ENCODE data around the gene THOC7. TPM values are rescaled to one million over a fixed set of nuclear protein-coding genes. Genes with fewer than 3 reads are reported as not detected.

Gene THOC7
- polyA plus RNA-seq, 1 donor from 2014 or later: 78.3 TPM

DNA sequence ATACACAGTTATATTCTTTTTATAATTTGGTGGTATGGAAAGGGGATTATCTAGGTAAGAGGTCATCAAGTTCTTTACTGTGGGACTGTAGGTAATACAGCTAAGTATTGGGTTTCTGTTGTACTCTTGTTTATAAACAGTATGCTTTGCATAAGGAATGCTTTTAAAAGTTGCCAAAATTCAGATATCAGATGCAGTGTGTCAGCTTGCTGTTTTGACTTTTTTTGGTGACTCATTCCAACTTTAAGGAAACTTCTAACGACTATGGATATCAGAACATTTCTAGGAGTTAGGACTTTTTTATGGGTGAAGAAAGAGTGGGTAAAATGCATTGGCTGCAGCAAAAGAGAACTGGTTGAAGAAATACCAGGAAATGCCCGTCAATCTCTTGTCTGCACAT lies 45.8 kb upstream of the THOC7 start:
- TF ChIP-seq TAF1 (IDR thresholded peaks at IDR 0.05; ENCODE audit: low read depth) (no peak), SMC3 (conservative IDR thresholded peaks at IDR 0.05; ENCODE audit: poor library complexity) (no peak), EZH2 (IDR thresholded peaks at IDR 0.05; ENCODE audit: borderline replicate concordance, insufficient read depth, low read length, poor library complexity, severe bottlenecking) (no peak), MXI1 (conservative IDR thresholded peaks at IDR 0.05; ENCODE audit: poor library complexity, severe bottlenecking) (no peak)
- TF ChIP-seq, protein P1, sequence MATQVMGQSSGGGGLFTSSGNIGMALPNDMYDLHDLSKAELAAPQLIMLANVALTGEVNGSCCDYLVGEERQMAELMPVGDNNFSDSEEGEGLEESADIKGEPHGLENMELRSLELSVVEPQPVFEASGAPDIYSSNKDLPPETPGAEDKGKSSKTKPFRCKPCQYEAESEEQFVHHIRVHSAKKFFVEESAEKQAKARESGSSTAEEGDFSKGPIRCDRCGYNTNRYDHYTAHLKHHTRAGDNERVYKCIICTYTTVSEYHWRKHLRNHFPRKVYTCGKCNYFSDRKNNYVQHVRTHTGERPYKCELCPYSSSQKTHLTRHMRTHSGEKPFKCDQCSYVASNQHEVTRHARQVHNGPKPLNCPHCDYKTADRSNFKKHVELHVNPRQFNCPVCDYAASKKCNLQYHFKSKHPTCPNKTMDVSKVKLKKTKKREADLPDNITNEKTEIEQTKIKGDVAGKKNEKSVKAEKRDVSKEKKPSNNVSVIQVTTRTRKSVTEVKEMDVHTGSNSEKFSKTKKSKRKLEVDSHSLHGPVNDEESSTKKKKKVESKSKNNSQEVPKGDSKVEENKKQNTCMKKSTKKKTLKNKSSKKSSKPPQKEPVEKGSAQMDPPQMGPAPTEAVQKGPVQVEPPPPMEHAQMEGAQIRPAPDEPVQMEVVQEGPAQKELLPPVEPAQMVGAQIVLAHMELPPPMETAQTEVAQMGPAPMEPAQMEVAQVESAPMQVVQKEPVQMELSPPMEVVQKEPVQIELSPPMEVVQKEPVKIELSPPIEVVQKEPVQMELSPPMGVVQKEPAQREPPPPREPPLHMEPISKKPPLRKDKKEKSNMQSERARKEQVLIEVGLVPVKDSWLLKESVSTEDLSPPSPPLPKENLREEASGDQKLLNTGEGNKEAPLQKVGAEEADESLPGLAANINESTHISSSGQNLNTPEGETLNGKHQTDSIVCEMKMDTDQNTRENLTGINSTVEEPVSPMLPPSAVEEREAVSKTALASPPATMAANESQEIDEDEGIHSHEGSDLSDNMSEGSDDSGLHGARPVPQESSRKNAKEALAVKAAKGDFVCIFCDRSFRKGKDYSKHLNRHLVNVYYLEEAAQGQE (IDR thresholded peaks at IDR 0.05; ENCODE audit: borderline replicate concordance): no peak
- Histone ChIP-seq H4K20me1 (ENCODE audit: insufficient read depth) (no peaks in the 10 kb centered on the region), H3K27me3 (ENCODE audit: insufficient read depth, low read depth, low read length) (no peaks in the 10 kb centered on the region), H2AFZ (ENCODE audit: low read depth, low read length) (no peak overlapping the region), H3K4me3 (ENCODE audit: low read length) (no peak overlapping the region), H3K9me2 (ENCODE audit: insufficient read depth, low read length) (no peaks in the 10 kb centered on the region), H3F3A (ENCODE audit: insufficient read depth, low read length, poor library complexity, severe bottlenecking) (peaks cover 4% of the 10 kb centered on the region), H3K27ac (ENCODE audit: low read length) (no peak overlapping the region), H3K9ac (ENCODE audit: low read length) (no peak overlapping the region), H3K79me2 (replicated peaks; ENCODE audit: insufficient read depth, low read length) (peaks cover 10% of the 10 kb centered on the region), H3K9me3 (ENCODE audit: low read length) (no peaks in the 10 kb centered on the region), H3K4me2 (ENCODE audit: low read length) (no peak overlapping the region), H3K36me3 (ENCODE audit: insufficient read depth, low read length) (no peaks in the 10 kb centered on the region)

DNA sequence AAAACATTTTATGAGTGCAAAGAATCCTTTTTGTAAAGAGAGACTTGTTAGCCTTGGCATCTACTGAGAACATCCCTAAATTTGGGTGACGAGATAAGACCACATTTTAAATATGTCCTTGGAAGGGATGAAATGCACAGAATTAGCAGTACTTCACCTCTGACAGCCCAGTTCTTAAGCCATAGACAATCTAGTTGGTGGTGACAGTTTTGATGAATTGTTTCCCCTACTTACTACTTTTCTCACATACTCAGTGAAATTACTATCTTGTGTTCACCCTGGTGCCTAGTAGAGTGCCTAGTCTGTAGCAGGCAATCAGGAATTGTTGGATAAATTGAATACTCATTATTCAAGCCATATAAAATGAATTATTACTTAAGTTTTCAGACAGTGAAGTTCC lies 45.2 kb upstream of the THOC7 start:
- Histone ChIP-seq H2AFZ (ENCODE audit: low read depth, low read length) (no peak overlapping the region), H3K27me3 (ENCODE audit: insufficient read depth, low read depth, low read length) (no peaks in the 10 kb centered on the region), H3K9ac (ENCODE audit: low read length) (no peak overlapping the region), H4K20me1 (ENCODE audit: insufficient read depth) (no peaks in the 10 kb centered on the region), H3K9me2 (ENCODE audit: insufficient read depth, low read length) (no peaks in the 10 kb centered on the region), H3K36me3 (ENCODE audit: insufficient read depth, low read length) (no peaks in the 10 kb centered on the region), H3K79me2 (replicated peaks; ENCODE audit: insufficient read depth, low read length) (peaks cover 10% of the 10 kb centered on the region), H3K27ac (ENCODE audit: low read length) (no peak overlapping the region), H3K9me3 (ENCODE audit: low read length) (no peaks in the 10 kb centered on the region), H3K4me2 (ENCODE audit: low read length) (no peak overlapping the region), H3K4me3 (ENCODE audit: low read length) (no peak overlapping the region), H3F3A (ENCODE audit: insufficient read depth, low read length, poor library complexity, severe bottlenecking) (peaks cover 4% of the 10 kb centered on the region)
- TF ChIP-seq RAD21 (conservative IDR thresholded peaks at IDR 0.05): no peak

DNA sequence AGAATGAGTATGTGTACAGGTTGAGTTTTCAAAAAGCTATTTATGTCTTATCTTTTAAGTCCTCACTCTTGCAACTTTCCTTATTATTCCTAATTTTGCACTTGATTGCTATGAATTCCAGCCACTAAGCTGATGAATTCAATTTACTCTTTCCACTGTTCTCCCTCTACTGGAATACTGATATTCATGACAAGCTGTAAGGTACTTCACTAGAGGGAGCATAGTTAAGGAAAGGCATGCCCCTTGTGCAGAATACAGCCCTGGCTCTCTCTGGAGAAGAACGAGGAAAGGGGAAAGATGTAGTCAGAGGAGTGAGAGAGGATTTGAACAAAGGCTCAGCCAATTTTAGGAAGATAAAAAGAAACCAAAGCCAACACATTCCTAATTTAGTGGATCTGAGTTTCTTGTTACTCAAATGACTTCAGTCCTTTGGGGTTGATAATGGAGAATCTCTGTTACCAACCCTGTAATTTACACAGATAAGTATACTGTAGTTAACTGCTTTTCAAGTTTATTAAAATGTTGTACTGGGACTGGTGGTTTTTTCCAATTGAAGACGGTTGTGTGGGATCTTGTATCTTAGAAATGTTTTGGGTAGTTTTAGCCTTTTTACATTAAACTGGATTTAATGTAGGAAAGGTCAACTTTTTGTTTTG lies 44.6 kb upstream of the THOC7 start:
- Histone ChIP-seq H4K20me1 (ENCODE audit: insufficient read depth) (no peaks in the 10 kb centered on the region), H3K27me3 (ENCODE audit: insufficient read depth, low read depth, low read length) (no peaks in the 10 kb centered on the region), H3F3A (ENCODE audit: insufficient read depth, low read length, poor library complexity, severe bottlenecking) (peaks cover 4% of the 10 kb centered on the region), H3K4me2 (ENCODE audit: low read length) (no peak overlapping the region), H3K4me3 (ENCODE audit: low read length) (no peak overlapping the region), H3K9me3 (ENCODE audit: low read length) (no peaks in the 10 kb centered on the region), H3K27ac (ENCODE audit: low read length) (no peak overlapping the region), H3K9me2 (ENCODE audit: insufficient read depth, low read length) (no peaks in the 10 kb centered on the region), H2AFZ (ENCODE audit: low read depth, low read length) (no peak overlapping the region), H3K36me3 (ENCODE audit: insufficient read depth, low read length) (no peaks in the 10 kb centered on the region), H3K79me2 (replicated peaks; ENCODE audit: insufficient read depth, low read length) (peaks cover 10% of the 10 kb centered on the region), H3K9ac (ENCODE audit: low read length) (no peak overlapping the region)
- no peak for TF ChIP-seq MXI1 (conservative IDR thresholded peaks at IDR 0.05; ENCODE audit: poor library complexity, severe bottlenecking)
- TF ChIP-seq RAD21 (conservative IDR thresholded peaks at IDR 0.05): no peak
- TF ChIP-seq, protein P2, sequence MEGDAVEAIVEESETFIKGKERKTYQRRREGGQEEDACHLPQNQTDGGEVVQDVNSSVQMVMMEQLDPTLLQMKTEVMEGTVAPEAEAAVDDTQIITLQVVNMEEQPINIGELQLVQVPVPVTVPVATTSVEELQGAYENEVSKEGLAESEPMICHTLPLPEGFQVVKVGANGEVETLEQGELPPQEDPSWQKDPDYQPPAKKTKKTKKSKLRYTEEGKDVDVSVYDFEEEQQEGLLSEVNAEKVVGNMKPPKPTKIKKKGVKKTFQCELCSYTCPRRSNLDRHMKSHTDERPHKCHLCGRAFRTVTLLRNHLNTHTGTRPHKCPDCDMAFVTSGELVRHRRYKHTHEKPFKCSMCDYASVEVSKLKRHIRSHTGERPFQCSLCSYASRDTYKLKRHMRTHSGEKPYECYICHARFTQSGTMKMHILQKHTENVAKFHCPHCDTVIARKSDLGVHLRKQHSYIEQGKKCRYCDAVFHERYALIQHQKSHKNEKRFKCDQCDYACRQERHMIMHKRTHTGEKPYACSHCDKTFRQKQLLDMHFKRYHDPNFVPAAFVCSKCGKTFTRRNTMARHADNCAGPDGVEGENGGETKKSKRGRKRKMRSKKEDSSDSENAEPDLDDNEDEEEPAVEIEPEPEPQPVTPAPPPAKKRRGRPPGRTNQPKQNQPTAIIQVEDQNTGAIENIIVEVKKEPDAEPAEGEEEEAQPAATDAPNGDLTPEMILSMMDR (IDR thresholded peaks at IDR 0.05; ENCODE audit: poor library complexity, severe bottlenecking): peak; percentile 58

Measured in neural cell (in vitro differentiated cells).